NCI-H510A (cell line): ENCODE results near the gene COL9A2.
A peak's percentile ranks its signal among the peaks of the same experiment; 100 is the strongest.

Experiments used
- DNase-seq: peaks from one replicate; lab custom pipeline; 2025; lab: John Stamatoyannopoulos, UW

COL9A2 gene

DNA sequence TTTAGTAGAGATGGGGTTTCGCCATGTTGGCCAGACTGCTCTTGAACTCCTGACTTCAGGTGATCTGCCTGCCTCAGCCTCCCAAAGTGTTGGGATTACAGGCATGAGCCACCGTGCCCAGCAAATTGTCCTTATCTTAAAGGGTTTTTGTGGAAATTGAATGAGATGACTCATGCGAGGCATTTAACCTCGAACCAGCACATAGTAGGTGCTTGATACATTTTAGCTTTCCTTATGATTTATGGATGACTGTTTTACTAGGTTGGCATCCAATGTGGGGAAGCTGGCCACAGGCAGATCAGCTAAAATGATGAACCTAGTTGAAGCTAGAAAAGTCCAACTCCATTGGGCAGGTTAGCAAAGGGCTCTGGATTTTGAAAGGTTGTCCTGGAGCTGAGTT lies 1.4 kb upstream of the COL9A2 start:
- no peak for DNase-seq

DNA sequence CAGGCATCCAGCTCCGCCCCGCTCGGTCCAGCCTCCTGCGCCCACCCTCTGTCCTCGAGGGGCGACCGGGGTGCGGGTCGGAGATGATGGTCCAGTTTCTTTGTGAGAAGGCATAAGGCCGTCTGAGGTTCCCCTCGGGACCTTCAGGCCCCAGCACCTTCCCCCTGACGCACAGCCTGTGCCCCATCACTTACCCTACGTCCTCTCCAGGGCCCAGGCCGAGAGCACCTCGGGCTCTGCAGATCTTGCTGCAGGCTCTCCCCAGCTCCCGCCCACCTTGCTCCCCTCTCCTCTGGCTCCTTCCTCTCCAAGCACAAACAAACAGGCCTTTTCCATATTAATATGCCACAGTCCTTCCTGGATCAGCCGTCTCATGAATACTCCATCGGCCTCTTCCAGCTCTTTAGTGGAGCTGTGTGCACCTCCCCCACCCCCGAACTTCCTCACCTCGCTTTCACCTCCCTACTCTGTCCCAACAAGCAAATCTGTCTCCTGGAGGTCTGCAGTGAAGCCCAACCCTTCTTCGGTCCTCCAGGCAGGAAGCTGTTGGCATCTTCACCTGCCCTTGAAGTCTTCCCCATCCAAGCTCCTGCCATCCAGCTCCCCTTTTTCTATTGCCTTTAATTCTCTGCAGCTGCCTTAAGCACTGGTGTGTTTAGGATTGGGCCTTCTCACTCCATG lies 448 bp upstream of the COL9A2 start:
- no peak for DNase-seq

DNA sequence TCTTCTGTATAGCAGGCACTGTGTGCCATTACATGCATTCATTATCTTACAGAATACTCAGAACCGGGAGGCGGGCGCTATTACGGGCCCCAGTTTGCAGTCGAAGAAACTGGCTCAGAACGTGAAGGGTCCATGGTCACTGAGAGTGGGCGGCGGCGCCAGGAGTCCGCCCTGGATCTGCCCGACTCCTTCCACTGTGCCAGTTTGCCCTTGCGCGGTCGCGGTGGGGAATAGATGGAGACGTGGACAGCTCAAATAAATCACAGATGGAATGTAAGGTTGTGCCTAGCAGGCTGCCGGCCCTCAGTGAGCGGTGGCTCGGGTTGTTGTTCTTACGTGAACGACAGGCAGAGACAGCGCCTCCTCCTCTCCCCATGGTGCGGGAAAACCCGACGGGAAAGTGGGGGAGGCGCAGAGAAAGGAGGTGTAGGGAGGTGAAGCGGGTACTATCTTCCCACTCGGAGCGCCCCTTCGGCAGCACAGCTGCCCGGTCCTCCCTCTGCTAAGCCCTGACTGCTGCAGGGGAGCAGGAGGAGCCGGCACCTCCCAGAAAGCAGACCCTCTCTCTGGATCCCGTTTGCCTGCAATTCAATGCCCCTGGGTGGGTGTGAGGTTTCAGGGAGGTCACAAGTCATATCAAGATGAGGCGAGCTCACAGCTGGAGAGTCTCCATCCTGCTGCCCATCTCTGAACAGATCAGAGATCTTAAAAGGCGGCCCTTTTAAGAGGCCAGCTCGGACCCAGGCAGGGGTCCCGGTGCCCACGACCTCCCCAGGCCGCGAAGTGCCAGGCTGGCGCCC lies 1.1 kb downstream of the COL9A2 start:
- no peak for DNase-seq

GRCh38 chr1:40315239-40315794 lies 1.8 kb downstream of the COL9A2 start:
- peak; percentile 88 for DNase-seq

- no peak for DNase-seq
These were observed 2.3 kb downstream of the COL9A2 start for GRCh38 chr1:40314721-40315238.

DNA sequence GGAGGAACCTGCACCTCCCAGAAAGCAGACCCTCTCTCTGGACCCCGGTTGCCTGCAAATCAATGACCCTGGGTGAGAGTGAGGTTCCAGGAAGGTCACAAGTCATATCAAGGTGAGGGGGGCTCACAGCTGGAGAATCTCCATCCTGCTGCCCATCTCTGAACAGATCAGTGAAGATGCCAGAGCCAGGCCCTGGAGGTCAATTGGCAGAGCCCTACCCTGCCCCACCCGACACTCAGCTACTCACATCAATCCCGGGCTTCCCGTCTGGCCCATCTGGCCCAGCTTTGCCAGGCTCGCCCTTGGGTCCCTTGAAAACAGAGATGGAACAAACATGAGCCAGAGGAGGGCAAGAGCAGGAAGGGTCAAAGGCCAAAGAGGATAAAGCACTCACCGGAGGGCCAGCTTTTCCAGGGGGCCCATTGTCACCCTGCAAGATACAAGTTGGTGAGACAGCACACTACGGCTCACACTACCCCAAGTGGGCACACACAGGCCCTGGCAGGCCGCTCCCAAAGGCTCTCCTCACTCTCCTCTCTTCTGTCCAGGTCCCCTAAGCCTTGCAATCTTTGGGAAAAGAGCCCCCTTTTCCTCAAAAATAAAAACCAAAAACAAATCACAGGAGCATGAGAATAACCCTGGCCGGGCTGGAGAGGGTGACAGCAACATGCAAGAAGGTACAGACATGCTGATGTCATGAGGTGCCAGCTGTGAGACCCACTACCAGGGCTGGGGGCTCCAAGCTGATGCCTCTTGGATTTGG lies 2.9 kb downstream of the COL9A2 start:
- no peak for DNase-seq

DNA sequence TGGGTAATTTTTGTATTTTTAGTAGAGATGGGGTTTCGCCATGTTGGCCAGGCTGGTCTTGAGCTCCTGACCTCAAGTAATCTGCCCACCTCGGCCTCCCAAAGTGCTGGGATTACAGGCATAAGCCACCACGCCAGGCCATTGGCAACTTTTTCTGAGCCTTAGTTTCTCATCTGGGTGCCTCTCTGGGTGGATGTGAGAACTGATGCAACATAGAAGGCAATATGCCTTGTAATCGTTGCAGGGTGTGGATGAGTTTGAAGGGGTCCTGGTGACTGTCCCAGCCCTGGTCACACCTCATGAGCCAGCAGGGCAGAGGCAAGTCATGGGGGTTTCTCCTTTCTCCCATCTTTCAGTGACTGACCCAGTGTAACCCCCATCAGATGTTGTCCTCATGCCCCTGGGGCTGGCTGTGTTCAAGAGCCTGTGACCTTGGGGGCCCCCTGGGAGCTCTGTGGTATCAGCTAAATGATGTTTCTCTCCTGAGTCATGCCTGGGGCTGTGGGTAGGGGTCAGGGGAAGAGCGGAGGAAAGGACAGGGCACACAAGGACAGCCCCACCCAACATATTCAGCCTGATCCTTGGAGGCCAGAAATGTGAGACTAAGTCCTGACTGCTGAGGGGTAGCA lies 3.6 kb downstream of the COL9A2 start:
- no peak for DNase-seq

DNA sequence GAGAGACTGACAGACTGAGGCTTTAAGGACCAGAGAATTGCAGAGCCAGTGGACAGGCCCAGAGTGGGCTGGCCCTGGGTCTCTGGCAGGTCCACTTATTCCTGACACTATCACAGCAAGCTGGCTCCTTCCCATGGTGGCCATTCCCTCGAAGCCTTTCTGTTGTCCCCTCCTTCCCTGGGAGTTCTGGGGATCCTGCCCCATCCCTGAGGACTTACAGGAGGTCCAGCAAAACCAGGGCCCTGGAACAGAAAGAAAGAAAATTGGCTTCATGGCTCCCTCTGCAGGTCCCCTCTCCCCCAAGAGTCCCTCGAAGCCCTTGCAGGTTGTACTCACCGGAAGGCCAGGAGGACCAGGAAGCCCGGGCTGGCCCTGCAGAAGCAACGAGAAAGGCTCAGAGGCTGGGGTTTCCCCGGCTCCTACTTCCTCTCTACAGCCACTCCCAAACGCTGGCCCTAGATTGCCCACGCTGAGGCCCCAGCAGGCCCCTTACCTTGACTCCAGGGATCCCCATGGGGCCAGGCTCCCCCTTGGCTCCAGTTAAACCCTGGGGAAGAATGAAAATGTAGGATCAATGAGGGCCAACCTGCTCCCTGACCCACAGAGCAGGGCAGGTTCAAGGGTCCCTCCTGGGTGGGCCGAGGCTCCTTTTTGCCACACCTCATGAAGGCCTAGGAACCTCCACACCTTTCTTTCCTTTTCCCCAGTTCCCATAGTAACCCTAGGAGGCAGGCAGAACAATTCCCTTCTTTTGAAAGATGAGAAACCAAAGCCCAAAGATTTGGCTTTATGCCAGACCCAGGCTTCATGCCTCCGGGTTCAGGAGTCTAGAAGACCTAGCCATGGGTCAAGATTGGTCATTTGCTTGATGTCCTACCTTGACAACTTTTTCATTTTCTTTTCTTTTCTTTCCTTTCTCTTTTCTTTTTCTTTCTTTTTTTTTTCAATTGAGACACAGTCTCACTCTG lies 4.6 kb downstream of the COL9A2 start:
- DNase-seq: no peak

DNA sequence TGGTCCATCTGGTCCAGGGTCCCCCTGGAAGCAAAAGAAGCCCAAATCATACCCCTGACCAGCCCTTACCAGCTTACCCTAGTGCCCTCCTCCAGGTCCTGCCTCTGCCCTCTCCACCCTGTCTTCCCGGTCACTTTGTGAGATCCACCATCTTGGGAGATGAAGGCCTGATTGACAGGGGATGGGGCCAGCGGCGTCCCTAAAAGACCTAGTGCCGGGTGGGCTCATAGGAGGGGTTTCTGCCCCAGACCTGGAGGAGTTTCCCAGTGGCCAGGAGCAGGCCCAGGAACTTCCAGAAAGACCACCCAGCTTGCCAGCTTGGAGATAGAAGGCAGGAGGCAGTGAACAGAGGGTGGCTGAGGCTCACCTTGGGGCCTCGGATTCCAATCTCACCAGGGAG lies 5.4 kb downstream of the COL9A2 start:
- DNase-seq: no peak

DNA sequence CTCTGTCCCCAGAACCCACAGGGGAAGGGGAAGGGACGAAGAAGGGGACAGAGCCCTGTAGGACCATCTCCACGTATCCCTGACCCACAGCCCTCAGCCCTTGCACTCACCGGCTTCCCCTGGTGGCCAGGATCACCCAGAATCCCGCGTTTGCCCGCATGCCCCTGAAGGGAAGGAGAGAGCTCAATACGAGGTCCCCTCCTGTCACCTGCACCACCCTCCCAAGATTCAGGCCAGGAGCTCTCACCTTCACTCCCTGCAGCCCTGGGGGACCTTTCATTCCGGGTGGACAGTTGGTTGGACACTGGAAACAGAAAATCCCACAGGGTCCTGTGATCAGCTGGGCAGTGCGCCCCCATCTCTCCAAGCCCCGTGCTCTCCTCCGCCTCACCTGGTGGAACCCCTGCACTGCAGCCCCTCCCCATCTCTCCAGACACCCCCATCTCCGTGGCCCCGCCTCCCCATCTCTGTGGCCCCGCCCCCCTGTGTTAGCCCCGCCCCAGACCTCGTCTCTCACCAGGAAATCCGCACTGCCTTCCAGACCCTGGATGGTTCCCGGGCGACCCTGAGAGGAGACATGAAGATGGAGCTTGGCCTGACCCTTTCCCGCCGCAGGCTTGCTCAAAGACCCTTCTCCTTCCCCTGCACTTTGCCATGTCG lies 6.0 kb downstream of the COL9A2 start:
- DNase-seq: no peak

DNA sequence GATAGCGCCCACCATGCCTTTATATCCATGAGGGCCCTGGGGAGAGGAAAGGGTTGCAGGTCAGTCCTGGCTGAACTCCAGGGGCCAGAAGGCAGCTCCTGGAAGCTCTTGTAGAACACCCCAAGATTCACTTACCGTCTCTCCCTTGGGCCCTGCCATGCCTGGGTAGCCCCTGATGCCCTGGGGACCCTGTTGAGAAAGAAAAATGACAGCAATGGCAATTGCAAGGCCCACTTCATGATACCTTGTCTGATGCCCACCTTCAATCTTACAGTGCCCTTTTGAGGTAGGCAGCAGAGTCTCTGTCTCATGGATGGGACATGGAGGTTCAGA lies 7.0 kb downstream of the COL9A2 start:
- no peak for DNase-seq

DNA sequence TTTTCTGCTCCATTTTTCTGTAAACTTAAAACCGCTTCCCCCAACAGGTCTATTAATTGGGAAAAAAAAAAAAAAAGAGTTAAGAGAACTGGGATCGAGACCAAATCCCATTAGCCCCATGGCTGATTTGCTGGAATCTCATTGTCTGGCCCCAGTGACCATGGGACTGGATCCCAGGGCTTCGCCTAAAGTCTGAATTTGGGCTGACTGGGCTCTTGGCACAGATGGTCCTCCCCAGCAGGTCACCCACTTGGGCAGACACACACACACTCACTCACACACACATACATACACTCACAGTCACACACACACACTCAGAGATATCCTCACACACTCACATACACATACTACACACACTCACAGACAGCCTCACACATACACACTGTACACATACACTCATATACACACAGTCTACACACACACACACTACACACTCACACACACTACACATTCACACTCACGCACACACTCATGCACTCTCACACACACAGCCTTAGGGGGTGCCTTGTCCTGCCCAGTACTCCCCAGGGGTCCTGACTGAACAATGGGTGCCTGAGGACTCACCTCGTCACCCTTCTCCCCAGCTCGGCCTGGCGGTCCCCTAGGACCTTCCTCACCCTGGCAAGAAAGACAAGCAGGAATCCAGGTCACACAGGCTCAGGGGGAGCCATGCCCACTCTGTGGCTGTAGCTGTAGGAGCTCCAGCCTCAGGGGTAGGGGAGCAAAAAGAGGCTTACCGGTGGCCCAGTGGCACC lies 7.5 kb downstream of the COL9A2 start:
- no peak for DNase-seq

GRCh38 chr1:40308036-40308727 lies 8.9 kb downstream of the COL9A2 start:
- DNase-seq: no peak

- no peak for DNase-seq
These were observed 9.9 kb downstream of the COL9A2 start for GRCh38 chr1:40307186-40307585.

GRCh38 chr1:40306296-40306695 lies 10.8 kb downstream of the COL9A2 start:
- peak; percentile 61 for DNase-seq

GRCh38 chr1:40305871-40306270 lies 11.2 kb downstream of the COL9A2 start:
- no peak for DNase-seq

DNA sequence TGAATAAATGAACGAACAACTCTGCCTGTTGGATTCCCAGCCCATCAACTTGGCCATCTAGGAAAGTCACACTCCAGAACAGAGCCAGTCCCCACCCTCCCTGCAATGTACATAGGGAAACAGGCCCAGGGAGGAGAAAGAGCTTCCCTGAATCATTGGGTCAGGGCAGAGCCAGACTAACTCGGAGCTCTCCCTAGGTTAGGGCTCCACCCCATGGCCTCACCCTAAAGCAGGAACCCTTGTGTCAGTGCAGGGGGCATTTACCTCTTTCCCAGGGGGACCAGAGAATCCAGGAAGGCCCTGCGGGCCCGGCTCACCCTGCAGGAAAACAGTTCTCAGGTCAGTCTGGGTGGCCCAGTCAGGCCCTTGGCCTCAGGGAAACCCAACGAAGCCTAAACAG lies 11.6 kb downstream of the COL9A2 start:
- DNase-seq: no peak

DNA sequence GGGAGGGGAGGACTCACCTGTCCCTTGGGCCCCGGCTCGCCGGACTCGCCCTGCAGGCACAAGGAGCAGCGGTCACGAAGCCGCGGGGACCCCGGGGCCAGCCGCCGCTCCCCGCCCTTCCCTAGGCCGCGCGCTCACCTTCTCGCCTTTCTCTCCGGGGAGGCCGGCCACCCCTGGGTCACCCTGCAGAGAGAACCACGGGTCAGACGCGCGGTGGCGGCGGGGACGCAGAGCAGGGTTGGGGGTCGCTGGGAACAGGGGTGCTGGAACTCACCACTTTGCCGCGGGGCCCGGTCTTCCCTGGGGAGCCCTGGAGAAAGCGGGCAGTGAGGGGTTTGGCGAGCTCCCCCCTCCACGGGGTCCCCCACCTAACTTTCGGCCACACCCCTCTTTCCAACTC lies 13.3 kb downstream of the COL9A2 start:
- no peak for DNase-seq
